GM21381 (cell line): ENCODE measurements around the gene SH3RF3.

Experiments used
- ATAC-seq: cut with Tn5 transposase; IDR thresholded peaks from one replicate; pipeline ENCODE4 v1.9.1; 2021; ENCODE audit warnings: mild to moderate bottlenecking, moderate library complexity; ENCODE audit not compliant: unreplicated experiment

SH3RF3 gene

DNA sequence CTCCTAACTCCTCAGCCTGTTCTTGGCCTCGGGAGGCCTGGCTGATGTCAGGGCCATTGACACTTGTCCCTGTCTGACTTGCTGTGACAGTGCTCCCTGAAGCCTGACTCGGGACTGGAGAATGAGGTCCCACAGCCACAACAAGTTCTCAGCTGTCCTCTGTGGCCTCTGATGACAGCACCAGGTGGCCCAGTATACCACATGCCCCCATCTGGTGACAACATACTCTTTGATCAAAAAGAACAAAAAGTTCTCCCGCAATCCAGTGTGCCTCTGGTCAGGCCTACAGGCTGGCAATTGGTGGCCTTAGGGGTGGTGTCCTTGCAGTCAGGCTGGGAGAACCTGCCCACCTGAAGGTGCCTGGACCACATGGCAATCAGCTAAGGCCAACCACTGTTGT is 382.2 kb downstream of the SH3RF3 start:
- no peak for ATAC-seq

DNA sequence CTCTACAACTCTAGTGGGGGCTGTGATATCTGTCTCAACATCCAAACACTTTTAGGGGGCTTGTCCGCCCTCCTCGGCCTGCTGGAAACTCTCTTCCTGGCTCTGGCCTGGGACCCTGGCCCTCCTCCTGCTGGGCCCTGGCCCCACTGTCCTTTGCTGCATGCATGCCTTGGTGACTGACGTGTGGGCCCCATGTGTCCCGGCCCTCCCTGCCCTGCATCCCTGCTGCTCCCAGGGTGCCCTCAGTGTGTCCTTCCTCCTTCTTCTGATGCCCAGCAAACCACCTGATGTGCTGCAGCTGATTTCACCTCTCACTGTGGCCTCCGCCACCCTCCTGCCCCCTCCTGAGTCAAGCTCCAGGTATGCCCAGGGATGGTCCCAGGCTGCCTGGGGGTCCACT is 383.1 kb downstream of the SH3RF3 start:
- no peak for ATAC-seq

DNA sequence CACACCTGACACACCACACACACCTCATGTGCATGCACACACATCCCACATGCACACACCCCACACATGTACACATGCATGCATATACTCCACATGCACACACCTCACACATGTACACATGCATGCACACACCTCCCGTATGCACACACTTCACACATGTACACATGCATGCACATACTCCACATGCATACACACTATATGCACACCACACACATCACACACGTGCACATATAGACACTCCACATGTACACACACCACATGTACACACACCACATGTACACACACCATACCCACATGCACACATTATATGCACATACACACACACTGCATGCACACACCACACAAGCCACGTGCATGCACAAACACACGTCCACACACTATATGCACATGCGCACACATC is 384.2 kb downstream of the SH3RF3 start:
- no peak for ATAC-seq

DNA sequence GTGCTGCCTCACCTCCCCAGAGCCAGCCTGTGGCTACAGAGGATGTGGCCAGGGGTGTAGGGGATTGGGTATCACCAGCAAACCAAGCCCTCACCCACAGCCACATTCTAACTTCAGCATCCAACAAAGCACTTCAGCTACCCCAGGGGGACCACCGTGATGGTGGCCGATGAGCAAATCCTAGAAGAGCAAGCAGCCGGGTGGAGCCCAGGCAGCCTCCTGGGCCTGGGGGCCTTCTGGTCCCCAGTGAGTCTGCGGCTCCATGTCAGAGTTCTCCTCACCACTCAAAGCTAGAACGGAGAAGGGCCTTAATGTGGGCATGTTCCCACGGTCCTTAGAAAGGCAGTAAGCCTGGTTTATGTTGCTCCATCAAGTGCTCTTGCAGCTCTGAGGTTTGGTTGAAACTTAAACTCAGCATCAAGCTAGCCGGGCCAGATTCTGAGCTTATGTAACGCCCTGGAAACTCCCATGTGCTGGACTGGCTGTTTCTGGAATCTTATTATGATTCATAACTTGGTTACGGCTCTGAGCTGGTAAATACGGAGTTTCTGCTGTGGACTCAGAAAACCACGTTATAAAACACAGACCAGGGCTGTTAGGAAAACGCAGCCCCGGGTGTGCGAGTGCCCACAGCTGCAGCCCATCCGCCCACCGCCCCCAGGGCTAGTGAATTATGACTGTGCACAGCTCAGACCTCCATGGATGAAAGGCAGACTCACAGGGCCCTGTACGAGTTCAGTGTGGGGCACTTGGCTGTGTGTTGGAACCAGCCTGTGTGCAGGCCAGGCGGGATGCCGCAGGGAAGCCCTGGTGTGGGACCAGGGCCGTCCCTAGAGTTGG is 385.0 kb downstream of the SH3RF3 start:
- peak; percentile 71 for ATAC-seq

DNA sequence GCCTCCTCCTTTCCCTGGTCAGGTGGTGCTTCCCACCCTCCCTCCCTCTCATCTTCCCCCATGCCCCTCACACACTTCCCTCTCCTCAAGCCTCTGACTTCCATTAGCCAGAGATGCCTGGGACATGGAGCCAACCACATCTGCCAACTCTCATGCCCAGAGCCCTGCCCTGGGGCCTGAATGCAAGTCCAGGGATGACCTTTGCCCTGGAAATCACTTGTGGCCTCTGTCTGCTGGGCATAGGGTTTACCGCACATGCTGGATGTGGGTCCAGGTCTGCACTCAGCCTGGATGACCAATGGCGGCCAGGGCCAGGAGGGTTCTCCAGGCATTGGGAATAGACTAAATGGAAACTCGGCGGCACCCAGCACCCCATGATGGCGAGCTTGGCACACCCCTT is 385.9 kb downstream of the SH3RF3 start:
- ATAC-seq: no peak

DNA sequence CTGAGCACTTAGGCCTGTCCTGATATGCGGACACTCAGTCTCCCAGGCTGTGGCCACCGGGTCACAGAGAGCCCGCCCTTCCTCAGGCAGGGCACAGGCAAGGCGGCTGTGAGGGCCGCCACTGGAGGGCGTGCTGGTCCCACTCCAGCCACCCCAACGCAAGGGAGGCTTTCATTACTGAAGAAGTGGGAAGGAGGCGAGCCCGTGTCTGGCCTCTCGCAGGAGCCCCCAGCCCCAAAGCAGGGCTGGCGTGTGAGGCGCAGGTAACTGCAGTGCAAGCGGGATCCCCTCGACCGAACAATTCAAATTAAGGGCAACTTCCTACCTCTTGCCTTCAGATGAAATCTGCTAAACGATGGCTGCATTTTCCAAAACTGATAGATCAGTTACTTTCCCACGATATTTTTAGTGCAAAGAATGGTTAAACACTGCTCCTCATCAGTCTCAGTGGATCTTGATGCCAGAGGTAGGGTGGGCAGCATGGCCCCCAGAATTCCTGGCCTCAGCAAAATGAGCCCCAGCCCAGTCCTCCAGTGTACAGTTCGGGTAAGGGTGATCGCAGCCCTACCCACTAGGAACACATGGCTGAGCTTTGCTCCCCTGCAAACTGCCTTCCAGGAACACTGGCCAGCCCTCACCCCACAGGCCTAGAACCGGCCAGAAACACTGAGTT is 387.6 kb downstream of the SH3RF3 start:
- no peak for ATAC-seq

DNA sequence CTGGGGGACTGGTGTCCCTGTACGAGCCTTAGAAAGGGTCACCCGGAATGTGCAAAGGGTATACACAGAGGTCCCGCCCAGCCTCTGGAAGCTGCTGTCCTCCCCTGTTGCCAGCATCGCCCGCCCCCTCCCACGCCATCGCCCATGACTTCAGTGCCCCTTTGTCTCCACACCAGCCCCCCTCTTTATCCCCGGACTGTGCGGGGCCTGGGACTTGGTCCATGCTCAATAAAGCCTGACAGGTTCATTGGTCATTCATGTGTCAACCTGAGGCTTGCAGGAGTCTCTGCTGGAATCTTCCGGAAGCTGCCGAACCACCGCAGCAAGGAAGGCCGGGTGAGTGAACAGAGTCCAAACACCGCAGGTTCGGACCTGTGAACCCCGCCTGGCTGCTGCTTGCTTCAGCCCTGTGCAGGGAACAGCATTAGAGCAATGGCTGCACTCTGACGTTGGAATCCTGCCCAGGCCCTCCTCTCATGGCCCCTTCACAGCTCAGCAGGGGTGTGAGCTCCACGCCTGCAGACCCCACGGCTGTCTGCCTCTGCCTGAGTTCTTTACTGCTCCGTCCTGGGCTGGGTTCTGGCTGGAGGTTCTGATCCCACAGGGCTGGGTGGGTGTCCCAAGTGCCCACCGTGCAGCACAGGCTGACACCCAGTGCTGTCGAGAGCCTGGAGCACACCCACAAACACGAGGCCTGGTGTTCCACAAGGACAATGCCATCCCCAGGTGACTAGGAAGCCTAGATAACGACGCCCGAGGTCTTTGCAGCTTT is 388.3 kb downstream of the SH3RF3 start:
- ATAC-seq: no peak

DNA sequence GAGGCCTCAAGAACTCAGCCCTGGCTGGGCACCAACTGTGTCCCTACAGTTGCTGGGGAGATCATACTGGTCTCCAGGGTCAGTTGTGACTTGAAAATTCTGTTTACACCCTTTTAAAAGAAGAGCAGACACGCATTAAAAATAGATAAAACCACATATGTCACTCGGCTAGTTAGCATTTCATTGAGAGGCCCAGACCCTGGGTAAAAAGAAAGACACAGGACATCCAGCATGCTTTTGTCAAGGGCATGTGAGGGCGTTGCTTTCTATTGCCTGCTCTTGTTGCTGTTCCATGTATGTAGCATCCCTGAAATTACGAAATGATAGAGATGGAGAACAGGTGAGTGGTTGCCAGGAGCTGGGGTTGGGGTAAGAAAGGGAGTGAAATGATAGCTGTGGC is 390.5 kb downstream of the SH3RF3 start:
- ATAC-seq: no peak

DNA sequence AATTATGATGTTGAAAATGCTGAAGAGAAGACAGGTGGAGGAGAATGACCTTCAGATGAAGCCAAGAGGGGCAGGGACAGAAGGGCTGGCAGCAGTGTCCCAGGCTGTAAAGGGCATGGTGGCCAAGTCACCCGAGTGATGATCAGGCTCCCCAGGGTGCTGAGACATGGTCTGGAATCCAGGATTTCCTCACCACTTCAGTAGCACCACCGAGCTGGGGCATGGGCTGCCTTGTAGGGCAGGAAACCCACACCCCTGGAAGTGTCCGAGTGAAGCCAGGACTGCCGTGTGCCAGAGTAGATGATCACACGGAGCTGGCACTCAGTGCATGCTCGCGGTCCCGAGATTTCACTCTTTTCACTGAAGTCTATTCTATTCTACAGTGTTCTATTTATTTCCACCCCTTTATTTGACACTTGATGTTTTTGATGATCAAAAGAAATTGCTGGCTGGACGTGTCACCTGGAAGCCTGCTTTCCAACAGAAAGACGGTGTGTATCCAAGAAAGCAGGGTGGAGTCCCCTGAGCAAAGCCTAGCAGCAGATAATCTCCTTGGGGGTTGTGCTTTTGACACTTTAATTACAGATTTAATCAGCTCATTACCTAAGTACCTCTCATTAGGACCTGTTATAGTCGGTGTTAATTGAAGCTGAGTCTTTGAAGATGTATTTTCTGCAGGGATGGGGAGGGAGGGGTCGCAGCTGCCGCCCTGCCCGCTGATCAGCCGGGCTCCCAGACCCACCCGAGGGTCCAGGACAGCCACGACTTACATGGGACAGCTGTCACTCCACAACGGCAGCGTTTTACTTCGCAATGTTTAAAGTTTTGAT is 392.4 kb downstream of the SH3RF3 start:
- ATAC-seq: no peak

DNA sequence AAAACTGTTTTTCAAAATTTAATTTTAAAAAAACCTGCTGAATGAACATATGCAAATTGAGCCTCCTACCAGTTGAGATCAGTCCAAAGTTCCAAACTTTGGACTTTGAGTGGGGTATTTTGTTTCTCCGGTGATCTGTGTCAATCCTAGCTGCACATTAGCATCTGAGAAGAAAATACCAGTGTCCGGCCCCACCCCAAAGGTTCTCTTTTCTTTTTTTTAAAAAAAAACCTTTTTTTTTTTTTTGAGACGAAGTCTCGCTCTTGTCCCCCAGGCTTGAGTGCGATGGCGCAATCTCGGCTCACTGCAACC is 393.0 kb downstream of the SH3RF3 start:
- no peak for ATAC-seq

DNA sequence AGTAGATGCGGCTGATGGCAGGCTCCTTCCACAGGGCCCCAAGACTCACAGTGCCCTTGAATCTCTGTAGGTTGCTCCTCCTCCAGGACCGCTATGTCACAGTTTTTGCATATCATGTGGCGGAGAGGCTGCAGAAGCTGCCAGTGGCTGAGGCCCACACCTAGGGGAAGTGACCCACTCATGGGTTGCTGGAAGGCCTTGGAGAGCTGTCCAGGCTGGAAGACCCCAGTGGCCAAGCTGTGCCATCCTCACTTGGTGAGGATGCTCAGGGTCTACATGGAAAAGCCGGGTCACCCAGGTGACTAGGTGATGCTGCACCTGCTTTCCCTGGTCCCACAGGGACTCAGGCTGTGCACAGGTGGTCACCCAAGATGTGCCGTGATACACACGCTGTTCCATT is 394.1 kb downstream of the SH3RF3 start:
- ATAC-seq: no peak

DNA sequence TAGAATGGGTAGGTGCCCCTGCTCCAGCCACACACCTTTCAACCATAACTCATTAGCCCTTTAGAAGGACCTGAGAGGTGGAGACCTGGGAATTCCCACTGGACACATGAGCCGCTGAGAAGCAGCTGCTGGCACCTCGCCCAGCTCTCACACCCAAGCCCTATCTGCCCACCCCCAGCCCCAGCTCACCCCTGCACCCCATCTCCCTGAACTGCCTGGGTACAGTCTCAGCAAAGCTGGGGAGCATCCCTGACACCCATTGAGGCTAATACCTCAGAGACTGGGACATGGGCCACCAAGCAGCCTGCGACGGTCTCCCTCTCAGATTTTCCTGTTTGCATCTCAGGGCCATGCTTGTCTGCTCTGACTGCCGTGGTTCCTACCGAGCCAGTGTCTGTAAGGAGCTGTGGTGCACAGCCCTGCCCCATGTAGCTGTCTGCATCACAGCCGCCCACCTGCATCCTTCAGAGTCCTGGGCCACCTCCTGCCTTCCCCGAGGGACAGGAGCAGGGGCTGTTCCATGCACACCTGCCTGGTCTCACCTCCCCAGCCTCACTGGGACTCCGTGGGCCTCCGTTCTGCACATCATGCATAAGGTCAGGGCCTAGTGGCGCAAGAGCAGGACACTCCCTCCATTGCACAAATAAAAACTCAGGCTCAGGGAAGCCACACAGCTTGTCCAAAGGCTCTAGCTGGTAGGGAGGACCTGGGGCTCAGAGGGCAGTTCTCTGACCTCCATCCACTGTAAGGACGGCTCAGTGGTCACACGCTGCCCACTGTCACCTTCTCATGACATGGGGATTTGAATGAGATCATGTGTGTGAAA is 394.7 kb downstream of the SH3RF3 start:
- ATAC-seq: no peak

DNA sequence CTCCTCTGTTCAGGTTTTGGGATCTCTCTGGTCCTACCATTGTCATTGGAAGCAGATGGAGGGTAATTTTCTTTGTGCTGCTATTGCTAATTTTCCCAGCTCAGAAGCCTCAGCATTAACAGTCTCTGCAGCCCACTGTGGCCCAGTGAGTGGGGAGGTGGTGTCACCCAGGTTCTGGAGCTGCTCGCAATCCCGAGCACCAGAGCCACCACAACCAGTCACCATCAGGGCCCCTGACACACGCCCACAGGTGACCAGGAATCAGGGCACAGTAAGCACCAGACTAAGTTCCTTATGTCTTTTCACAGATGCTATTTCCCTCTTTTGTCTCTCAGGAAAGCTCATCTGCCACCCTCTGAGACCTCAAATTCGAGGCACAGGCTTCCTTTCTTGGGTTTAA is 396.8 kb downstream of the SH3RF3 start:
- ATAC-seq: no peak

DNA sequence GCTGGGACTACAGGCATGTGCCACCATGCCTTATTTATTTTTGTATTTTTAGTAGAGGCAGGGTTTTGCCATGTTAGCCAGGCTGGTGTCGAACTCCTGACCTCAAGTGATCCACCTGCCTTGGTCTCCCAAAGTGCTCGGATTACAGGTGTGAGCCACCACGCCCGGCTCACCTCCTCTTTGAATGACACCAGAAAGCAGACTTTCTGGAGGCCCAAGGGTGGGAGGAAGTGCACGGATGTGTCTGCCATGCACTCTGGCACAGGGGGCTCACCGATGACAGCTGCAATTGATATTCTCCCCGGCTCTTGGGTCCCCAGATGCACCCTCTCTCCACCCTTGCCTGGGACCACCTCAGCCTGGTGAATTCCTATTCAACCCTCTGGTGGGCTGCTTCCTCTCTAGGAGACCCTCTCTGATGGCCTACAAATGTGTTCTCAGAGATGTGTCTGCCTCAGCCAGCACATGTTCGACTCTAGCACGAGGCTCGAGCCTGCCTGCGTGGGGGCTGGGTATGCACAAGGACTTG is 397.5 kb downstream of the SH3RF3 start:
- ATAC-seq: no peak

DNA sequence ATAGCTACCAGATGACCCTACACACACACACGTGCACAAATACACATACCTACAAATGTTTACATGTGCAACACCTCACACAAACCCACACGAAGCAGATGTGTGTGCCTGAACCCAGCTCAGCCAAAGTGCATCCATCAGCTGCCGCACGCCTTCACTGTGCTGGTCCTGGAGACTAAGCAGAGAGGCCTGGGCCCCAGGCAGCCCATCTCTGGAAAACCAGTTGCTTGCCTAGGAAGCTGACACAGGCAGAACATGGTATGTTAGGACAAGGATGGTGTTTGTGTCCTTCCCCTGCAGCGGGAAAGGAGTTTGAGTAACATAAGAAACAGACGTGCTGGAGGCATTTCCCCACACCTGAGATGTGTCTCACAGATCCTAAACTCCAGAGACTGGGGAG is 398.1 kb downstream of the SH3RF3 start:
- no peak for ATAC-seq

DNA sequence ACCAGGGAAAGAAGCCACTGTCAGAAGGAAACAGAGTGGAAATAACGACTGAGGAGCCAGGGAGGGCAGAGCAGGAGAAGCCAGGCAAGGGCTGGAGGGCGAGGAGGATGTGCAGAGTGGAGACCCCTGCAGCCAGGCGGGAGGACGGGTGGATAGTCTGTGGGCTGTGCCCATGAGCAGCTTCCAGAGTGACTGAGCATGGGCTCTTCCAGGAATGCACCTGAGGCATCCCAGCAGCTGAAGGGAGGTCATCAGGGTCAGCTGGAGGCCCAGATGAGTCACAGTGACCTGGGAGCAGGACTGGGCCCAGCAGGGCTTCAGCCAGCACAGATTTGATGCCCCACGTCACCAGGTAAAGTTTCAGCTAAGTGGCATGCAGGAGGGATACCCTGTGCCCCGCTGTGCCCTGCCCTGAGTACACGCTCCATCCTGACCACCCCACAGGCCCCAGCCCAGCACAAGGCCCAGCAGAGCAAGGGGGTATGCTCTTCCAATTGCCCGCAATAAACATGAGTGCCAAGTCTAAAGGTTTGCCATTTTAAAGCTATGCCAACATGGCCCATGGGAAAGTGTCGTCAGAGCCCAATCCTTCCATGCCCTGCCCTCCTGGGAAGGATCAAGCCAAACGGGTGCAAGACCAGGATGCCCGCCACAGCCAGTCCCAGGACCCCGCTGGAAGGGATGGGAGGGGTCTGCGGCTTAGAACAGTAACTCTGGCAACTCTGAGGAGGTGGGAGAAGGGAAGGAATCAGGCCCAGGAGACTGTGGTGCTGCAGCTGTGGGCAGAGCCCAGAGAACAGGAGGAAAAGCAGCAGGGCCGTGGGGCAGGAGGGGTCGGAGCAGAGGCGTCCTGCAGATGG is 399.1 kb downstream of the SH3RF3 start:
- ATAC-seq: no peak

DNA sequence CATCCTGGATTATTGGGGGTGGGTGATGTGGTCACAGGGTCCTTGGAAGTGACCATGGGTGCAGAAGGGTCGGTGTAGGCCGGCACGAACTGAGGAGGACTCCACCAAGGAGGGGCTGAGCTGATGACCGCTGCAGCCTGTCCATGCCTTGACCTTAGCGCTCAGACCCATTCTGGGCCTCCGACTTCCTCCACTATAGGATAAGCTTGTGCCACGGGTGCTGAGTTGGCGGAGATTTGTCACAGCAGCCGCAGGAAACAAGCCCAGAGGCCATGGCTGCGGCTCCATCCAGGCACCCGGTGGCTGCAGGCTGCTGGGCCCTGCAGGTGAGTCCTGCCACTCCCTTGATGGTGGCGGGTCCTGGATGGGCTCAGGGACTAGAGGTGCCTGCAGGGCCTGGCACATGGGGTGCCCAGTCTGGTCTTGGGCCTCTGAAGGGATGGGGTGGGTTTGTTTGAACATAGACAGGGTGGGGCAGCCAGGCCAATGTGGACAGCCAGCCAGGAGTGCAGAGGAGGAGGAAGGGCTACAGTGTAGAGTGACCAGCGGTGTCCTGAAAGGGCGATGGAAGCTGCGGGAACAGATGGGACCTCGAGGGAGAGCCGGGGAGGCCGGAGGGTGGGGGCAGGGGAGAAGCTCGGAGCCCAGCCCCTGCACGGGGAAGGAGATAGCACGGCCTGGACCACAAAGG is 400.0 kb downstream of the SH3RF3 start:
- no peak for ATAC-seq
